Body of pancreas (tissue), 4 donors: ENCODE measurements around the gene TEX9.

Source experiments
- CTCF ChIP-seq, 7 experiments: fragments of 450-650 bp in 4 of 7; fragments of 200-600 bp in 3 of 7; sonication (generic) in 3 of 7; IDR thresholded peaks; one replicate each; pipeline ENCODE4 v1.5.1; 2016 to 2019; ENCODE audit warnings: antibody characterized with exemption in 7 of 7
- POLR2A ChIP-seq, 3 donors: fragments of 450-650 bp; IDR thresholded peaks; one replicate each; pipeline ENCODE4 v1.6.1; 2016; ENCODE audit warnings: antibody characterized with exemption in 3 of 3, mild to moderate bottlenecking in 2 of 3

- no peak for TF ChIP-seq CTCF (IDR thresholded peaks at IDR 0.05)
- no peak for TF ChIP-seq POLR2A (IDR thresholded peaks at IDR 0.05)
Observed at GRCh38 chr15:56356616-56357015, 8.6 kb upstream of the TEX9 start.
